WTC11 (cell line): ENCODE data around the gene CLPTM1. TPM values are rescaled to one million over a fixed set of nuclear protein-coding genes. Genes with fewer than 3 reads are reported as not detected.

ENCODE experiments used
- ATAC-seq: fragments of 200-7000 bp; cut with Tn5 transposase; 2 replicates; pipeline ENCODE4 v1.10.0; 2021; ENCODE audit warnings: mild to moderate bottlenecking, moderate library complexity
- CTCF ChIA-PET: fragments of 300-600 bp; sonication (Branson Sonifier 250); formaldehyde crosslinking; loops from one replicate; lab custom pipeline; 2021; ENCODE audit warnings: antibody characterized with exemption; lab: Charles Lee
- POLR2A ChIA-PET: fragments of 350-600 bp; sonication (Branson Sonifier 250); formaldehyde crosslinking; loops from one replicate; lab custom pipeline; 2021; ENCODE audit warnings: antibody characterized with exemption; lab: Charles Lee
- DNase-seq: peaks from one replicate; pipeline ENCODE4 v3.0.0; 2021; ENCODE audit warnings: low spot score
- H3K27ac Mint-ChIP-seq: 2 replicates; pipeline ENCODE4 v1.8.0; 2021; ENCODE audit warnings: mixed read lengths
- H3K27me3 Mint-ChIP-seq: 2 replicates; pipeline ENCODE4 v1.8.0; 2021; ENCODE audit warnings: low read depth, mild to moderate bottlenecking, moderate library complexity, mixed read lengths
- H3K36me3 Mint-ChIP-seq: 2 replicates; pipeline ENCODE4 v1.8.0; 2021; ENCODE audit warnings: mixed read lengths
- H3K4me1 Mint-ChIP-seq: 2 replicates; pipeline ENCODE4 v1.8.0; 2022; ENCODE audit warnings: mixed read lengths
- H3K4me3 Mint-ChIP-seq: 2 replicates; pipeline ENCODE4 v1.8.0; 2021; ENCODE audit warnings: mild to moderate bottlenecking, moderate library complexity, mixed read lengths
- H3K9me3 Mint-ChIP-seq: 2 replicates; pipeline ENCODE4 v1.8.0; 2021; ENCODE audit warnings: mixed read lengths
- ATF1 ChIP-seq: sonication (generic); formaldehyde crosslinking; IDR thresholded peaks from 2 replicates; pipeline ENCODE4 v1.8.1; 2023; ENCODE audit warnings: mild to moderate bottlenecking, moderate library complexity, missing genetic modification reagents
- CTCF ChIP-seq: fragments of 200-600 bp; IDR thresholded peaks from 2 replicates; pipeline ENCODE4 v1.8.0; 2022; ENCODE audit warnings: antibody characterized with exemption
- E2F5 ChIP-seq: sonication (generic); formaldehyde crosslinking; IDR thresholded peaks from 2 replicates; pipeline ENCODE4 v1.8.1; 2022; ENCODE audit warnings: mild to moderate bottlenecking, moderate library complexity, missing genetic modification reagents
- FOXJ3 ChIP-seq: sonication (generic); formaldehyde crosslinking; IDR thresholded peaks from 2 replicates; pipeline ENCODE4 v1.9.0; 2021; ENCODE audit warnings: missing genetic modification reagents, mild to moderate bottlenecking, borderline replicate concordance
- FOXK1 ChIP-seq: sonication (generic); formaldehyde crosslinking; IDR thresholded peaks from 2 replicates; pipeline ENCODE4 v1.8.0; 2022; ENCODE audit warnings: mild to moderate bottlenecking, moderate library complexity, missing genetic modification reagents
- MXD4 ChIP-seq: fragments of 250-450 bp; sonication (Bioruptor Pico); IDR thresholded peaks from 2 replicates; pipeline ENCODE4 v1.8.0; 2021; ENCODE audit warnings: mild to moderate bottlenecking, moderate library complexity, borderline replicate concordance
- NFATC4 ChIP-seq: fragments of 250-450 bp; sonication (Bioruptor Pico); IDR thresholded peaks from 2 replicates; pipeline ENCODE4 v1.9.0; 2021; ENCODE audit warnings: mild to moderate bottlenecking
- PRDM15 ChIP-seq: sonication (generic); formaldehyde crosslinking; IDR thresholded peaks from 2 replicates; pipeline ENCODE4 v1.8.0; 2022; ENCODE audit warnings: missing genetic modification reagents
- PRRX2 ChIP-seq: fragments of 250-450 bp; sonication (Bioruptor Pico); IDR thresholded peaks from 2 replicates; pipeline ENCODE4 v1.8.0; 2021; ENCODE audit warnings: mild to moderate bottlenecking
- RORB ChIP-seq: fragments of 250-450 bp; sonication (Bioruptor Pico); IDR thresholded peaks from 2 replicates; pipeline ENCODE4 v1.9.0; 2021; ENCODE audit warnings: mild to moderate bottlenecking
- SOX15 ChIP-seq: fragments of 250-450 bp; sonication (Bioruptor Pico); IDR thresholded peaks from 2 replicates; pipeline ENCODE4 v1.9.0; 2021; ENCODE audit warnings: mild to moderate bottlenecking
- TCF7 ChIP-seq: sonication (generic); formaldehyde crosslinking; IDR thresholded peaks from 2 replicates; pipeline ENCODE4 v1.8.0; 2022; ENCODE audit warnings: mild to moderate bottlenecking, low read depth, missing genetic modification reagents, moderate library complexity
- TEAD4 ChIP-seq: sonication (generic); formaldehyde crosslinking; IDR thresholded peaks from 2 replicates; pipeline ENCODE4 v1.8.0; 2022; ENCODE audit warnings: mild to moderate bottlenecking, missing genetic modification reagents
- ZMAT4 ChIP-seq: fragments of 250-450 bp; sonication (Bioruptor Pico); IDR thresholded peaks from 2 replicates; pipeline ENCODE4 v1.9.0; 2021; ENCODE audit warnings: mild to moderate bottlenecking
- ZNF512 ChIP-seq: sonication (generic); formaldehyde crosslinking; IDR thresholded peaks from 2 replicates; pipeline ENCODE4 v1.8.1; 2022; ENCODE audit warnings: missing genetic modification reagents, borderline replicate concordance
- ZSCAN18 ChIP-seq: fragments of 250-450 bp; sonication (Bioruptor Pico); IDR thresholded peaks from 2 replicates; pipeline ENCODE4 v2.1.2; 2022; ENCODE audit warnings: mild to moderate bottlenecking, moderate library complexity
- total RNA-seq: library from RNA; stranded (reverse); gene quantifications from 3 replicates; pipeline ENCODE4 v1.2.3, GENCODE V29; 2021

Gene CLPTM1
- total RNA-seq, 1 experiment from 2014 or later = 85.6 TPM

- ChIA-PET CTCF (interaction anchor here (0.8 to 2.0 kb wide), 12 partner anchors 12 to 280 kb away, joined by 3 to 25 read pairs (median 5); partner anchors contain the start of gene RELB), POLR2A (interaction anchor here (0.6 kb wide), 1 partner anchor 338 kb away, joined by 4 read pairs; no protein-coding TSS in a partner anchor)
- Mint-ChIP-seq H3K27me3 (no peaks in the 10 kb centered on the region), H3K36me3 (peaks cover 10% of the 10 kb centered on the region), H3K9me3 (no peaks in the 10 kb centered on the region), H3K4me3 (no peak overlapping the region), H3K27ac (no peak overlapping the region), H3K4me1 (no peaks in the 10 kb centered on the region)
- no peak for DNase-seq
- TF ChIP-seq E2F5 (CRISPR knock-in tag) (no peak), ZSCAN18 (CRISPR knock-in tag) (no peak)
- ATAC-seq = no peak
Measured at GRCh38 chr19:44988273-44988672, 33.1 kb downstream of the CLPTM1 start.

- CTCF ChIA-PET = interaction anchor here (0.6 to 2.0 kb wide), 38 partner anchors 9 to 287 kb away, joined by 3 to 25 read pairs (median 4); partner anchors contain the start of genes CLPTM1 and RELB
- H3K36me3 Mint-ChIP-seq = peaks cover 10% of the 10 kb centered on the region
Measured at GRCh38 chr19:44988896-44989556, 33.8 kb downstream of the CLPTM1 start.

GRCh38 chr19:44990459-44990858, 35.3 kb downstream of the CLPTM1 start:
- POLR2A ChIA-PET = interaction anchor here (0.6 kb wide), 1 partner anchor 52 kb away, joined by 4 read pairs; no protein-coding TSS in a partner anchor
- no peak for ATAC-seq
- no peaks in the 10 kb centered on the region for H3K27me3 Mint-ChIP-seq
- peaks cover 7% of the 10 kb centered on the region; the same call in 1 of the 2 replicates for H3K36me3 Mint-ChIP-seq
- H3K4me3 Mint-ChIP-seq = no peak overlapping the region
- no peaks in the 10 kb centered on the region for H3K4me1 Mint-ChIP-seq
- DNase-seq = no peak
- no peaks in the 10 kb centered on the region for H3K9me3 Mint-ChIP-seq
- no peak overlapping the region for H3K27ac Mint-ChIP-seq
- CTCF ChIA-PET = no interaction called here
- TF ChIP-seq FOXK1 (CRISPR knock-in tag) = no peak
- no peak for TF ChIP-seq TCF7 (CRISPR knock-in tag)
- TF ChIP-seq PRDM15 (CRISPR knock-in tag) = no peak
- no peak for TF ChIP-seq ZMAT4 (CRISPR knock-in tag)
- no peak for TF ChIP-seq NFATC4 (CRISPR knock-in tag)
- TF ChIP-seq ZNF512 (CRISPR knock-in tag) = no peak
- no peak for TF ChIP-seq ATF1 (CRISPR knock-in tag)
- TF ChIP-seq RORB (CRISPR knock-in tag) = no peak
- no peak for TF ChIP-seq TEAD4 (CRISPR knock-in tag)
- no peak for TF ChIP-seq PRRX2 (CRISPR knock-in tag)
- TF ChIP-seq SOX15 (CRISPR knock-in tag) = no peak
- no peak for TF ChIP-seq FOXJ3 (CRISPR knock-in tag)

More at GRCh38 chr19:44988896-44989556, 33.8 kb downstream of the CLPTM1 start:
- TF ChIP-seq MXD4 (no peak), CTCF (peak; percentile 73)
- Mint-ChIP-seq H3K27me3 (no peaks in the 10 kb centered on the region), H3K4me3 (no peak overlapping the region), H3K9me3 (no peaks in the 10 kb centered on the region), H3K4me1 (no peaks in the 10 kb centered on the region), H3K27ac (no peak overlapping the region)
- DNase-seq (peak; percentile 86), ATAC-seq (peak; percentile 91)
- POLR2A ChIA-PET = interaction anchor here (0.6 to 0.9 kb wide), 2 partner anchors 12 to 337 kb away, joined by 3 to 4 read pairs; partner anchors contain the start of gene RELB
